ENCODE measurements around the gene KCNIP4. TPM values are rescaled to one million over a fixed set of nuclear protein-coding genes. Genes with fewer than 3 reads are reported as not detected.

The KCNIP4 gene
- total RNA-seq, 1 donor from 2014 or later, result 0.39 TPM

- no peaks in the 10 kb centered on the region for H3K27me3 Mint-ChIP-seq (ENCODE audit: insufficient read depth, low read depth)
- no peaks in the 10 kb centered on the region for H3K4me1 ChIP-seq
- no peak overlapping the region for H3K4me3 ChIP-seq
- no peak overlapping the region for H2AFZ ChIP-seq (replicated peaks)
- H3K36me3 ChIP-seq, result no peaks in the 10 kb centered on the region
- peaks cover 35% of the 10 kb centered on the region for H3K27me3 ChIP-seq
- no peaks in the 10 kb centered on the region for H3K9me3 Mint-ChIP-seq
- no peak overlapping the region for H3K4me3 Mint-ChIP-seq
- H3K79me2 ChIP-seq (ENCODE audit: low read depth), result no peaks in the 10 kb centered on the region
- TF ChIP-seq, protein P1, sequence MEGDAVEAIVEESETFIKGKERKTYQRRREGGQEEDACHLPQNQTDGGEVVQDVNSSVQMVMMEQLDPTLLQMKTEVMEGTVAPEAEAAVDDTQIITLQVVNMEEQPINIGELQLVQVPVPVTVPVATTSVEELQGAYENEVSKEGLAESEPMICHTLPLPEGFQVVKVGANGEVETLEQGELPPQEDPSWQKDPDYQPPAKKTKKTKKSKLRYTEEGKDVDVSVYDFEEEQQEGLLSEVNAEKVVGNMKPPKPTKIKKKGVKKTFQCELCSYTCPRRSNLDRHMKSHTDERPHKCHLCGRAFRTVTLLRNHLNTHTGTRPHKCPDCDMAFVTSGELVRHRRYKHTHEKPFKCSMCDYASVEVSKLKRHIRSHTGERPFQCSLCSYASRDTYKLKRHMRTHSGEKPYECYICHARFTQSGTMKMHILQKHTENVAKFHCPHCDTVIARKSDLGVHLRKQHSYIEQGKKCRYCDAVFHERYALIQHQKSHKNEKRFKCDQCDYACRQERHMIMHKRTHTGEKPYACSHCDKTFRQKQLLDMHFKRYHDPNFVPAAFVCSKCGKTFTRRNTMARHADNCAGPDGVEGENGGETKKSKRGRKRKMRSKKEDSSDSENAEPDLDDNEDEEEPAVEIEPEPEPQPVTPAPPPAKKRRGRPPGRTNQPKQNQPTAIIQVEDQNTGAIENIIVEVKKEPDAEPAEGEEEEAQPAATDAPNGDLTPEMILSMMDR (IDR thresholded peaks at IDR 0.05), result no peak
- TF ChIP-seq EZH2 (IDR thresholded peaks at IDR 0.05), result no peak
- no peak for TF ChIP-seq EZH2phosphoT487 (IDR thresholded peaks at IDR 0.05)
- H3K4me1 Mint-ChIP-seq, result peaks cover 6% of the 10 kb centered on the region
- no peak overlapping the region for H3K27ac ChIP-seq
- H3K4me2 ChIP-seq, result no peak overlapping the region
- no peak for DNase-seq (ENCODE audit: low spot score)
- no peak overlapping the region for H3K27ac Mint-ChIP-seq
- no peaks in the 10 kb centered on the region for H3K9me3 ChIP-seq (ENCODE audit: low read depth)
- H4K20me1 ChIP-seq (ENCODE audit: low read depth), result no peaks in the 10 kb centered on the region
- H3F3A ChIP-seq (ENCODE audit: low read depth), result no peaks in the 10 kb centered on the region
- no peak overlapping the region for H3K9ac ChIP-seq
- no peaks in the 10 kb centered on the region for H3K36me3 Mint-ChIP-seq
Measured at GRCh38 chr4:21307709-21308108, 640.9 kb downstream of the KCNIP4 start.

DNA sequence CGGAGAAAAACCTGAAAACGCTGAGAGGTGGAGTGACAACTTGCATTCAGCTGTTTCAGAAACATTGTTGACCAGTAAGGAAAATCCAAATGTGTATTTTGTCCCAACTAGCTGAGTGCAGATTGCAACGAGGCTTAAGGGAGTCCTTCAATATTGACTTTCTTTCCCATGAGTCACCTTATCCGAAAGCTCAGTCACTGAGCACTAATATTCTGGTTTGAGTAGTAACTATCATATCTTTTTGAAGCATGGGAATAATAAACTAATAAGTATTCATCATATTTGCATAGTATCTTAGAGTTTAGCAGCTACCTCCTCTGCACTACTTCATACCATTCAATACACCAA lies 644.1 kb downstream of the KCNIP4 start:
- Mint-ChIP-seq H3K27me3 (ENCODE audit: insufficient read depth, low read depth) (no peaks in the 10 kb centered on the region), H3K9me3 (no peaks in the 10 kb centered on the region)
- H2AFZ ChIP-seq (replicated peaks), result peak overlapping the region; percentile 96

DNA sequence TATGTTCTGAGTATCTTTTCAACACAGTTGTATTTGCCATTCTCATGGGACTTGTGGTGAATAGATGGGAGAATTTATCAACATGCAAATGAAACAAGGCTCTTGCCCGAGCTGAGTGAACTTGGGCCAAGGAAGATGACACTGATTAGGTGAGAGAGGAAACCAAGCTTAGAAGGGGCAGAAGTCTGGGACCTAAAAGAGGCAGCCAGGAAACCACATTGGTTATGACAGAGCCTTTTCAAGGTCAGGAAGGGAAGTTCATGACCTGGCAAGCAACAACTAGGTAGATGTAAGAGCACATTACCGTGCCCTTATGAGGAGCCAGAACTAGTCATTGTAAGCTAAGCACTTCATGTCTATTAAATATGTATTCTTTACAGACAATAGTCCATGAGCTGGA lies 658.0 kb downstream of the KCNIP4 start:
- Histone ChIP-seq H3K4me1 (no peaks in the 10 kb centered on the region), H3K27ac (no peak overlapping the region), H3K27me3 (no peaks in the 10 kb centered on the region), H4K20me1 (ENCODE audit: low read depth) (no peaks in the 10 kb centered on the region), H2AFZ (replicated peaks) (no peak overlapping the region), H3K79me2 (ENCODE audit: low read depth) (no peaks in the 10 kb centered on the region), H3K9me3 (ENCODE audit: low read depth) (no peaks in the 10 kb centered on the region), H3K9ac (no peak overlapping the region), H3K36me3 (no peaks in the 10 kb centered on the region), H3K4me3 (no peak overlapping the region), H3K4me2 (no peak overlapping the region), H3F3A (ENCODE audit: low read depth) (no peaks in the 10 kb centered on the region)
- Mint-ChIP-seq H3K27ac (no peak overlapping the region), H3K4me1 (no peaks in the 10 kb centered on the region), H3K27me3 (ENCODE audit: insufficient read depth, low read depth) (no peaks in the 10 kb centered on the region), H3K36me3 (no peaks in the 10 kb centered on the region), H3K9me3 (no peaks in the 10 kb centered on the region), H3K4me3 (no peak overlapping the region)
- TF ChIP-seq, protein P1 (IDR thresholded peaks at IDR 0.05), result no peak
- TF ChIP-seq EZH2 (IDR thresholded peaks at IDR 0.05) (no peak), EZH2phosphoT487 (IDR thresholded peaks at IDR 0.05) (no peak)
- DNase-seq (ENCODE audit: low spot score), result no peak

More for the DNA sequence above, 644.1 kb downstream of the KCNIP4 start:
- Mint-ChIP-seq H3K4me1 (peaks cover 6% of the 10 kb centered on the region), H3K36me3 (no peaks in the 10 kb centered on the region), H3K27ac (no peak overlapping the region), H3K4me3 (peak overlapping the region; percentile 88)
- Histone ChIP-seq H3K9ac (no peak overlapping the region), H3K9me3 (ENCODE audit: low read depth) (no peaks in the 10 kb centered on the region), H3K4me2 (peak overlapping the region; percentile 88), H3K79me2 (ENCODE audit: low read depth) (no peaks in the 10 kb centered on the region), H3F3A (ENCODE audit: low read depth) (no peaks in the 10 kb centered on the region), H3K27ac (no peak overlapping the region), H3K27me3 (peaks cover 47% of the 10 kb centered on the region), H3K4me1 (no peaks in the 10 kb centered on the region), H4K20me1 (ENCODE audit: low read depth) (no peaks in the 10 kb centered on the region), H3K36me3 (no peaks in the 10 kb centered on the region), H3K4me3 (peak overlapping the region; percentile 62)
- no peak for DNase-seq (ENCODE audit: low spot score)
- TF ChIP-seq EZH2phosphoT487 (IDR thresholded peaks at IDR 0.05) (no peak), EZH2 (IDR thresholded peaks at IDR 0.05) (no peak)
- TF ChIP-seq, protein P1 (IDR thresholded peaks at IDR 0.05), result no peak
